HCT116 (cell line): Measurements from ENCODE around the gene SERINC3.

Experiments
- CEBPB ChIP-seq: IDR thresholded peaks from 2 replicates; pipeline ENCODE4 v1.6.1; 2012; ENCODE audit warnings: low read depth
- EGR1 ChIP-seq: IDR thresholded peaks from 2 replicates; pipeline ENCODE4 v1.6.1; 2012; ENCODE audit warnings: low read depth
- EZH2 ChIP-seq: fragments of 200-600 bp; sonication (generic); IDR thresholded peaks from 2 replicates; pipeline ENCODE4 v1.6.1; 2017; ENCODE audit warnings: antibody characterized with exemption, mixed run types
- POLR2A ChIP-seq: IDR thresholded peaks from 2 replicates; pipeline ENCODE4 v1.7.0; 2011; ENCODE audit warnings: borderline replicate concordance; ENCODE audit not compliant: insufficient read depth, insufficient read length; ENCODE audit errors: extremely low read depth
- POLR2AphosphoS5 ChIP-seq: IDR thresholded peaks from 2 replicates; pipeline ENCODE4 v1.6.1; 2011; ENCODE audit warnings: mild to moderate bottlenecking, low read depth, low read length, moderate library complexity
- RAD21 ChIP-seq: IDR thresholded peaks from 2 replicates; pipeline ENCODE4 v1.6.1; 2012; ENCODE audit warnings: low read depth, mild to moderate bottlenecking
- SP1 ChIP-seq: IDR thresholded peaks from 2 replicates; pipeline ENCODE4 v1.6.1; 2012; ENCODE audit warnings: low read depth
- TCF7L2 ChIP-seq: IDR thresholded peaks from 2 replicates; pipeline ENCODE4 v1.7.0; 2011; ENCODE audit warnings: borderline replicate concordance, inconsistent platforms; ENCODE audit not compliant: insufficient read depth, insufficient read length; ENCODE audit errors: extremely low read depth
- ZNF274 ChIP-seq: fragments of 200-500 bp; sonication (Bioruptor generic); IDR thresholded peaks from 2 replicates; pipeline ENCODE4 v1.6.1; 2014; ENCODE audit warnings: mild to moderate bottlenecking, low read depth, low read length, inconsistent platforms
- TF ChIP-seq, protein P1 (sequence below), 3 experiments: fragments of 200-600 bp in 1 of 3; sonication (generic) in 1 of 3; IDR thresholded peaks in 2 of 3; conservative IDR thresholded peaks in 1 of 3; 2 replicates each; pipeline ENCODE4 v1.5.1; 2012 to 2017; ENCODE audit warnings: low read depth in 2 of 3, low read length in 2 of 3, antibody characterized with exemption in 1 of 3, borderline replicate concordance in 1 of 3, control low read depth in 1 of 3, mild to moderate bottlenecking in 1 of 3, mixed read lengths in 1 of 3, mixed run types in 1 of 3, moderate library complexity in 1 of 3; ENCODE audit not compliant: insufficient read depth in 1 of 3
- TF ChIP-seq, protein P2 (sequence below): IDR thresholded peaks from 2 replicates; pipeline ENCODE4 v1.6.1; 2011; ENCODE audit warnings: mild to moderate bottlenecking, low read length, moderate library complexity; ENCODE audit not compliant: insufficient replicate concordance; ENCODE audit errors: extremely low read depth
- TF ChIP-seq, protein P3 (sequence below): IDR thresholded peaks from 2 replicates; pipeline ENCODE4 v1.6.1; 2012; ENCODE audit warnings: low read depth
- TF ChIP-seq, protein P4 (sequence below): IDR thresholded peaks from 2 replicates; pipeline ENCODE4 v1.6.1; 2012

DNA sequence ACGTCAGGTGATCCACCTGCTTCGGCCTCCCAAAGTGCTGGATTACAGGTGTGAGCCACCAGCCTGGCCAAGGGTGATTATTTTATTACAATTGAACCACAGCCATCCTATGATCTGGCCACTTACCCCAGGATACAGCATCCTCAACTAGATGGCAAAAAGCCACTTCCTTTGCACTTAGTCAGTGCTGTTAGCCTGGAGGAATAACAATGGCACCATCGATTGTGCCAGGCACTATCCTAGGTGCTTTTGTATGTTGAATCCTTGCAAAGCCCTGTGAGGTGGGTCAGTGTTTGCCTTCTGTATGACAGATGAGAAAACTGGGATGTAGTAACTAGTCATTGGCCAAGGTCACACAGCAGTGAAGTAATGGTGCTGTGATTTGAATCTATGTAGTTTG is 57.4 kb downstream of the SERINC3 start:
- TF ChIP-seq POLR2A (no peak), SP1 (no peak), RAD21 (no peak), CEBPB (no peak), POLR2AphosphoS5 (no peak), EZH2 (no peak), EGR1 (no peak), ZNF274 (no peak), TCF7L2 (no peak)
- TF ChIP-seq, protein P1, sequence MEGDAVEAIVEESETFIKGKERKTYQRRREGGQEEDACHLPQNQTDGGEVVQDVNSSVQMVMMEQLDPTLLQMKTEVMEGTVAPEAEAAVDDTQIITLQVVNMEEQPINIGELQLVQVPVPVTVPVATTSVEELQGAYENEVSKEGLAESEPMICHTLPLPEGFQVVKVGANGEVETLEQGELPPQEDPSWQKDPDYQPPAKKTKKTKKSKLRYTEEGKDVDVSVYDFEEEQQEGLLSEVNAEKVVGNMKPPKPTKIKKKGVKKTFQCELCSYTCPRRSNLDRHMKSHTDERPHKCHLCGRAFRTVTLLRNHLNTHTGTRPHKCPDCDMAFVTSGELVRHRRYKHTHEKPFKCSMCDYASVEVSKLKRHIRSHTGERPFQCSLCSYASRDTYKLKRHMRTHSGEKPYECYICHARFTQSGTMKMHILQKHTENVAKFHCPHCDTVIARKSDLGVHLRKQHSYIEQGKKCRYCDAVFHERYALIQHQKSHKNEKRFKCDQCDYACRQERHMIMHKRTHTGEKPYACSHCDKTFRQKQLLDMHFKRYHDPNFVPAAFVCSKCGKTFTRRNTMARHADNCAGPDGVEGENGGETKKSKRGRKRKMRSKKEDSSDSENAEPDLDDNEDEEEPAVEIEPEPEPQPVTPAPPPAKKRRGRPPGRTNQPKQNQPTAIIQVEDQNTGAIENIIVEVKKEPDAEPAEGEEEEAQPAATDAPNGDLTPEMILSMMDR (IDR thresholded peaks at IDR 0.05 in 2 of 3, conservative IDR thresholded peaks at IDR 0.05 in 1 of 3; ENCODE audit: borderline replicate concordance in 1 of 3, insufficient read depth in 1 of 3, low read depth in 2 of 3, low read length in 2 of 3) = no peak
- TF ChIP-seq, protein P2, sequence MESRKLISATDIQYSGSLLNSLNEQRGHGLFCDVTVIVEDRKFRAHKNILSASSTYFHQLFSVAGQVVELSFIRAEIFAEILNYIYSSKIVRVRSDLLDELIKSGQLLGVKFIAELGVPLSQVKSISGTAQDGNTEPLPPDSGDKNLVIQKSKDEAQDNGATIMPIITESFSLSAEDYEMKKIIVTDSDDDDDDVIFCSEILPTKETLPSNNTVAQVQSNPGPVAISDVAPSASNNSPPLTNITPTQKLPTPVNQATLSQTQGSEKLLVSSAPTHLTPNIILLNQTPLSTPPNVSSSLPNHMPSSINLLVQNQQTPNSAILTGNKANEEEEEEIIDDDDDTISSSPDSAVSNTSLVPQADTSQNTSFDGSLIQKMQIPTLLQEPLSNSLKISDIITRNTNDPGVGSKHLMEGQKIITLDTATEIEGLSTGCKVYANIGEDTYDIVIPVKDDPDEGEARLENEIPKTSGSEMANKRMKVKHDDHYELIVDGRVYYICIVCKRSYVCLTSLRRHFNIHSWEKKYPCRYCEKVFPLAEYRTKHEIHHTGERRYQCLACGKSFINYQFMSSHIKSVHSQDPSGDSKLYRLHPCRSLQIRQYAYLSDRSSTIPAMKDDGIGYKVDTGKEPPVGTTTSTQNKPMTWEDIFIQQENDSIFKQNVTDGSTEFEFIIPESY = no peak
- TF ChIP-seq, protein P3, sequence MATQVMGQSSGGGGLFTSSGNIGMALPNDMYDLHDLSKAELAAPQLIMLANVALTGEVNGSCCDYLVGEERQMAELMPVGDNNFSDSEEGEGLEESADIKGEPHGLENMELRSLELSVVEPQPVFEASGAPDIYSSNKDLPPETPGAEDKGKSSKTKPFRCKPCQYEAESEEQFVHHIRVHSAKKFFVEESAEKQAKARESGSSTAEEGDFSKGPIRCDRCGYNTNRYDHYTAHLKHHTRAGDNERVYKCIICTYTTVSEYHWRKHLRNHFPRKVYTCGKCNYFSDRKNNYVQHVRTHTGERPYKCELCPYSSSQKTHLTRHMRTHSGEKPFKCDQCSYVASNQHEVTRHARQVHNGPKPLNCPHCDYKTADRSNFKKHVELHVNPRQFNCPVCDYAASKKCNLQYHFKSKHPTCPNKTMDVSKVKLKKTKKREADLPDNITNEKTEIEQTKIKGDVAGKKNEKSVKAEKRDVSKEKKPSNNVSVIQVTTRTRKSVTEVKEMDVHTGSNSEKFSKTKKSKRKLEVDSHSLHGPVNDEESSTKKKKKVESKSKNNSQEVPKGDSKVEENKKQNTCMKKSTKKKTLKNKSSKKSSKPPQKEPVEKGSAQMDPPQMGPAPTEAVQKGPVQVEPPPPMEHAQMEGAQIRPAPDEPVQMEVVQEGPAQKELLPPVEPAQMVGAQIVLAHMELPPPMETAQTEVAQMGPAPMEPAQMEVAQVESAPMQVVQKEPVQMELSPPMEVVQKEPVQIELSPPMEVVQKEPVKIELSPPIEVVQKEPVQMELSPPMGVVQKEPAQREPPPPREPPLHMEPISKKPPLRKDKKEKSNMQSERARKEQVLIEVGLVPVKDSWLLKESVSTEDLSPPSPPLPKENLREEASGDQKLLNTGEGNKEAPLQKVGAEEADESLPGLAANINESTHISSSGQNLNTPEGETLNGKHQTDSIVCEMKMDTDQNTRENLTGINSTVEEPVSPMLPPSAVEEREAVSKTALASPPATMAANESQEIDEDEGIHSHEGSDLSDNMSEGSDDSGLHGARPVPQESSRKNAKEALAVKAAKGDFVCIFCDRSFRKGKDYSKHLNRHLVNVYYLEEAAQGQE = no peak
- TF ChIP-seq, protein P4, sequence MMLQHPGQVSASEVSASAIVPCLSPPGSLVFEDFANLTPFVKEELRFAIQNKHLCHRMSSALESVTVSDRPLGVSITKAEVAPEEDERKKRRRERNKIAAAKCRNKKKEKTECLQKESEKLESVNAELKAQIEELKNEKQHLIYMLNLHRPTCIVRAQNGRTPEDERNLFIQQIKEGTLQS = no peak
